GM19463 (cell line): ENCODE data around the gene DCAF5.
"Not testable (repeated sequence)": the region's sequence is repeated elsewhere in the genome, so short reads cannot be mapped to it uniquely, and the experiment has no call there.

ENCODE experiments used
- ATAC-seq: cut with Tn5 transposase; IDR thresholded peaks from one replicate; pipeline ENCODE4 v1.9.1; 2021; ENCODE audit warnings: mild to moderate bottlenecking, moderate library complexity; ENCODE audit not compliant: unreplicated experiment

Gene DCAF5

DNA sequence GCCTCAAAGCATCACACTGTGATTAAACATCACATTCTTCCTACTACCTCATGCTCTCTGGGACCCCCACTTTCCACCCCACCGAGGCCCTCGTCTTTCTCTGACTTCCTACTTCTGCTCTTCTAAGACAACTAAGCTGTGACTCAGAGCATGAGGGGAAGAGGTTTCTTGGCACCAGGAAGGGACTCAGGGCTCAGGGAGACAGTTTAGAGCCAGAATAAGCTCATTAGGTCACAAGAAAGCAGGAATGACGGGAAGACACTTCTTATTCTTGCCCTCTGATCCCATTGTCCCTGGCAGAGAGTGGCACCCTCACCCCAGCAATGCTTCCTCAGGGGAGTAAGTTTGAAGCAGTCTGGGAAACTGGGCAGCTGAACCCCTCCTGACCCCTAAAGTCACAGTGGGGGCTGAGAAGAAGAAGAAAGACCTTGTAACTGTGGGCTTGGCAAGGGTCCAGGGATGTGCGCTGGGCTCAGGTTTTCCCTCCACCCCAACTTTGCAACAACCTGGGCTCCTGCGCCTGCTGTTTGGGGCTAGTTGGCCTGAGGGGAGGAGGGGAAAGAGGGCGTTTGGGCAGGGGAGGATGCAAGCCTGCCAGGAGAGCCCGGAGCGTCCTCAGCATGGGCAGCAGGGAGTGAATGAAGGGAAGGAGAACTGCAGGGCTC lies 109.2 kb downstream of the DCAF5 start:
- no peak for ATAC-seq

DNA sequence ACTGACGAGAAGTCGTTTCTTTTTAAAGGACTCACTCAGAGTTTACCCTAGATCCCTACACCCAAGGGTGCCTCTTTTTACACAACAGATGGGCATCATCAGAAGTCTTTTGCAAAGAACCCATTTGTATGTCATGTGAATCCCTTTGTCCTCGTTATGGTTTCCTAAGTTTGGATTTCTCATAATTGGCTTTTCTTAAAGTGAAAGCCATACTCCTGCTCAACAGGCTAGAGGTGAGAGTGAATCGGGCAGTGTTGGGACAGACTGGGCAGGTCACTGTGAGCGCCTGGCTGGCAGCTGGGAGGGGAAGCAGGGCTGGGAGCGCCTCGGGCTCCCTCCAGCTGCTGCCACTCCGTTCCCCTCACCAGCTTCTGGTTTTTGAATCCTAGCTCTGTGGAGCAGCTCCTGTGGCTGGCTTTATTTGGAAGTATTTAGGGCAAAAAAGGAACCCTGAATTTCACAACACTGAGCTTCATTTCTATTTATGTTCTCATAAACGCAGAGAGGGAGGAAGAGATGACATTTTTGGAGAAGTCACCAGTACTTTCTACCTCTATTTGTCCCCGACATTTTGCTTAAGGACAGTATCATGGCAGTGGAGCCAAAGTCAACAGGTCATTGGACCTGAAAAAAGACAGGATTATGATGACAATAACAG lies 110.0 kb downstream of the DCAF5 start:
- no peak for ATAC-seq

DNA sequence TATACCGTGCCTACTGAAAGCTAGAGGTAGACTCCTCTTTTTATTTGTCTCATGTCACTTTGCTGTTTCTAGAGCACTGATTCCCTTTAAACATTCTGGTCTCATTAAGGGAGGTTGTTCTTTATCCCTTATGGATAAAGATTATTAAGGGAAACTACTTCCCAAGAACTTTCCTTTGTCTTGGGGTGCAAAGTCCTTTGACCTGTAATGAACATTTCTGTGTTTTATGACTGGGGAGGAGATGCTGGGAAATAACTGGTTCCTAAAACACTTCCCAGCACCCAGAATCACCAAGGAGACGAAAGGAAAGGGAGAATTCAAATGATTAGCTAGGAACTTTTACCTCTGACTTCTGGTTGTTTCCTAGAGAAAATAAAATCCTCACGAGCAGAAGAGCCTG lies 110.6 kb downstream of the DCAF5 start:
- no peak for ATAC-seq

DNA sequence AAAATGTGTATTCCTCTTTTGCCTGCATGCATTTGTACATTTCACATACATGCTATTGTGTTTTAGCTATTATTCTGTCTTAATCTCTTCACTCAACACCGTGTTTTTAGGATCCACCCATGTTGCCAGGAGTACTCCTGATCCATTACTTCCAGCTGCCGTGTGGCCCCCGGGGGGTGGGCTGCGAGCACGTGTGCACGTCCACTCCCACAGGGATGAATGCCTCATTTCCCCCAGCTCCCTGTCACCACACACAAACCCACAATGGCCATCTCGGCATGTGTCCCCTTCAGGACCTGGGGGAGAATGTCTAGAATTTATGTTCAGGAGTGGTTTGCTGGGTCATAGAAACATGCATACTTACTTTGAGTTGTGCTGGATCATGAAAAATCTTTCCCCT lies 111.1 kb downstream of the DCAF5 start:
- no peak for ATAC-seq

DNA sequence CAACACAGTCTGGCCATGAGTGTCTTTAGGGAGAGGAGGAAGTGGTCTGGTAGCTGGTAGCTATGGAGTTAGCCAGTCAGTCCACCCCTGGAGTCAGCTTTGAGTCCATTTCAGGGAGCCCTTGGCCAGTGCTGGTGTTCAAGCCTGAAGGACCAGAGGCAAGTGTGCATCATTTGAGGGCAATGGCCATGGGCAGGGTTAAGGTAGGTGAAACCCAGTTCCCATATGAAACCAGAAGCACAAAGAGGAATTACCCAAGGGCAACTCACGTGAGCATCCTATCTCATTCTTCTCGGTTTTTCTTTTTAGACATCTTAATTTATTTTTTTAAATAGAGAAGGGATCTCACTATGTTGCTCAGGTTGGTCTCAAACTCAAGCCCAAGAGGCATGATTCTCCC lies 112.6 kb downstream of the DCAF5 start:
- ATAC-seq: no peak

DNA sequence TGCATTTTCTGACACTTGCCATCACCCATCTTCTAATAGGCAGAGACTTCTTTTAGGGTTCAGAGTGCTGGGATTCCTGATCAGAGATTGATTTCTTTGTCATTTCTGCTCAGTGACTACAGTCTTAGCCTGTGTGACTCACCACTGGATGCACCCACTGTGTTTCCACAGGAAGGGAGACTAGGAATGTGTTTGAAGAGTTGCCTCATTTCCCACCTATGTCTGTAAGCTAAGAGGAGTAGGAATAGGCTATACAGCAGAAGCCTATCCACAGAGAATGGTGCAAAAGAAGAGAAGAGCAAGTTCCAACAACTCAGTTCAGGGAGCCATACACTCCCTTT lies 113.7 kb downstream of the DCAF5 start:
- no peak for ATAC-seq

DNA sequence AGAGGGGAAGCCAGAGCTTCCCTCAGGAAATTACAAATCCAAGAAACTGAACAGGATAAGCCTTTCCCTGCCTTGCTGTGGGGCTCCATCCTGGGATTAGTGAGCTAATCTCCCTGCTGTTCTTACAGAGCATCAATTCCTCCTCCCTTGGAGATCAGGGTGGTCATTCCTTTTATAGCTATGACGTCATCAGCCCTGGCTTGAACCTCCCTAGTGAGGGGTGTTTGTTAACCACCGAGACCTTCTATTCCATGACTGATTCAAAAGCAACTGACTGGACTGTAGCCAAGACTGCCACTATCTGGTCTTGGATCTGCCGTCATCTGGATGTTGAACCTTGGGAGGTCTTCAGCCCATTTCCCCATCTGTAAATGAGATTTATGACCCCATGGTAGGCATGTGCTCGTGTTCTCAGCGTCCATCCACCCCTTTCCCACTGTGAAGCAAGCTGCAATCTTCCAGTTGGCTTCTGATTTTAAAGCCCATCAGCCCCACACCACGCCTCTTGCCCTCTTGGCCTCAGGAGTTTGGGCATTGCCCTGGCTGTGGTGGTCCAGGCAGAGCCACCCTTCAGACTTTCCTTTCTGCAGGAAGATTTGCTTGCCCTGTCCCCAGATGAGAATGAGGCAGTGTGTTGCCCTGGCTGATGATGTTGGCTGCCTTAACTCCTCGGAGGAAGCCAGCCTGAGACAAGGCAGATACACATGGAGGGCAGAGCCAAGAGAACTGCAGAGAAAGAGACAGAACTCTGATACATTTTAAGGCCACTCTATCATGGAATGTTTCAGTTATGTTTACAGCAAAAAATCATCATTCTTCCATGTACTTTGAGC lies 114.2 kb downstream of the DCAF5 start:
- ATAC-seq: no peak

DNA sequence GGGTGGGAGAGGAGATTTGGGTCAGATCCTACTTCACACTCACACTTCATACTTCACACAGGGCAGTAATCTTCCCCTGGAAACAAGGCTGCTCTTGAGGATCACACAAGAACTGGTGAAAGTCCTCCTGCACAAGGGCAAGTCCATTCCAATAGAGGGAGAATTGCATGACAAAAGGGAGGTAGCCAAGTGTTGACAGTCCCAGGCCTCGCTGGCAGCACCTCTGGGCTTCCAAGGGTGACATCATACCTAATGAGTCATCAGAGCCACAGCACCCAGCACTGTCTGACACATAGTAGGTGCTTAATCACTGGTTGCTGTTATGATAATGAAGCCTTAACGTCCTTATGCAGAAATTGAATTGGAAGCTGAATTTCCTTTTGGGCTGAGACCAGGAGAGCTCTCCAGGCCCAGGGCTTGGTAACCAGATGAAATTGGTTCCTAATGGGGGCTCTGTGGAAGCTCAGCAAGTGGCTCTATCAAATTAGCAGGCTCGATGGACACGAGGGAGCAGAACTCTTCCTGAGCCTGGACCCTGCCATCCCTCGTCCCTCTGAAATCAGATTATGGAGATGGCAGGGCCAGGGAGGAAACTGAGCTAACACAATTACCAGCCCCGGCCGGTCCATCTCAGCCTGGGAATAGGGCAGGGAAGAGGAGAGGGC lies 115.0 kb downstream of the DCAF5 start:
- ATAC-seq: no peak

DNA sequence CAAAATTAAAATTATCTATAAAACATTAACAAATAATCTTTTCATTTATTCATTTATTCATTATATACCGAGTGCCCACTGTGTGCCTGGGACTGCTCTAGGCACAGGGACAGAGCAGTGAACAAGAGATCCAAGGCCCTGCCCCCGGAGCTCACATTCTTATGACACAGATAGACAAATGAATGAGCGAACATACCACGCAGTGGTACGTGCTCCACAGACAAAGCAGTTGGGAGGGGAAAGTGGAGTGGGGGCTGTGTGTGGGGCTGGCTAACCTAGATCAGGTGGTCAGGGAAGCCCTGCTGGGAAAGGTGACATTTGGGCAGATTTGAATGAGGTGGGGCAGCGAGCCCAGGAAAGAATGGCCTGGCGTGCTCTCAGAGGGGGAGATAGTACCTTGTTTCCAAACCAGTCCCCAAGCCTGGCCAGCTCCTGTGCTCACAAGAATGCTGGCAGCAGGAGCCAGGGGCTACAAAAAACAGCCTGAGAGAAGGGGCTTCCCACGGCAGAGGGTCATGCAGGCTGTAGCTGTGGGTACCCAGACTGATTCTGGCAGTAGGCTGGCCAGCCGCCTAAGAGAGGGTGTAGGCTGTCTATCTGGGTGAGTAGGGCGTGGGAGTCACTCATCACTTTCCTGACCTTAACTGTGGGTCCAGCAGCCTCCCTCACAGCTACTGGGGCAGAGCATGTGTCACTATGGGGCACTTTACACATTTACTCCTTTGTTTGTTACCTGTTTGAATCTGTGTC lies 116.0 kb downstream of the DCAF5 start:
- ATAC-seq: no peak

DNA sequence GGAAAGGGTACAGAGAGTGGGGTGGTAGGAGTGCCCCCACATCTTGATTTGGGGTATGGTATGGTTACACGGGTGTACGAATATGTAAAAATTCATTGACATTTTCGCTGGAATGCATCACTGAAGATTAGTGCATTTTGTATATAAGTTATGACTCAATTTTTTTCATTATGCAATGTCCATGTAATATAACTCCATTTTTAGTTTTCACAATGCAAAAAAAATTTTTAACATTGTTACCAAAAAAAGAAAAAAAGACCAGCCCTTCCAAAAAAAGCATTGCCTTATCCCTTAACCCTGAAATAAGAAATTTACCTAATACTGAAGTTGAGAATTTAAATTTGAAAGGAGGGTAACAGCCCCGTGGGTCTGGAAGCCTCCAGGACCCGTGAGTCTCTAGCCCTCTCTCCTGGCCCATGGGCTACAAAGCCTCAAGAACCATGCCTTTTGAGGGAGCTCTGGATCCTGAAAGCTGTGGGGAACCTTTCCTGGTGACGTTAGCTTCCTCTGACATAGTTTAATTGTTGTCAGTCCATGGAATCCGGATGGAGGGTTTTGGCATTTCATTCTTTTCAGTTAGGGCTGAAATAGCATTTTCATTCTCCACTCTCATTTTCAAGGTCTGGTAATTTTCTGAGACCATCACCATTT lies 118.2 kb downstream of the DCAF5 start:
- ATAC-seq: no peak

DNA sequence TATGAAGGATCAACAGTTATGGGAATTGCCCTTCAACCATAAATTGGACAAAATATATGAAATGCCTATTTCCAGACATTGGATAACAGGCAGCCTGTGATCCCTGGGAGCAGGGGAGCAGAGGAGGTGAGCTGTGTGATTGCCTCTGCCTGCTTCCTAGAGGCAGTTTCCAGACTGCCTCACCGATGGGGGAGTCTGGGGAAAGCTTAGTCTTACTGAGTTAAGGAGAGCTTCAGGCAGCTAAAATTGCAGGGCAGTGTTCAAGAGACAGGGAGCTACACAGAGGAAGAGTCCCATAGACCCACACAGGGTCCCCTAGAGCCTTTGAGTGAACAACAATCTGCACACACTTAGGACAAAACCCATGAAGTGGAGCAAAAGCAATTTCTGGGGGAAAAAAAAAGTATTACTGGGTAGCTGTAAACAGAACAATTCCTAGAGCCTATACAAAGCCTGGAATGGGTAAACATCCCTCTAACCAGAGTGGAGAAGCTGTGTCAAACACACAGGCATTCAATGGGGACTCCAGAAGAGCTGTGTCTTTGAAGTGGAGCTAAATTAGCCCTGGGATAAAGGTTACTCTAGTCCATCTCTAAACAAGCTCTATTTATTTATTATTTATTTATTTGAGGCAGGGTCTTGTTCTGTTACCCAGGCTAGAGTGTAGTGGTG lies 125.5 kb downstream of the DCAF5 start:
- no peak for ATAC-seq

DNA sequence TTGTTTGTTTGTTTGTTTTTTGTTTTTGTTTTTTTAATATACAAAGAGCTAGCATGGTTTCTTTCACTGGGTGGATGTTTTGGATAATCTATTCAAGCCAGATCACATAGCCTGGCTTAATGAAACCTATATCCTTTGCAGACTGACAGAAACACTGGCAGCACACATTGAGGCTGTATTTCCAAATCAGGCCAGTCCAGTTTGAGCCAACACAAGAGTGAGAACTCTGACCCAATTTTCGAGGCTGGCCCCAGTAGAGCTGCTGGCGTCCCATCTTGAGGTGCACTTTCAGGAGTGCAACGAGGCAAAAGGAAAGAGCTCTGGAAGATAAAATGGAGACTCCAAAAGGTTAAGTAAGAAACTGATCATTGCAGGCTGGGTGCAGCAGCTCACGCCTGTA lies 129.9 kb downstream of the DCAF5 start:
- no peak for ATAC-seq

DNA sequence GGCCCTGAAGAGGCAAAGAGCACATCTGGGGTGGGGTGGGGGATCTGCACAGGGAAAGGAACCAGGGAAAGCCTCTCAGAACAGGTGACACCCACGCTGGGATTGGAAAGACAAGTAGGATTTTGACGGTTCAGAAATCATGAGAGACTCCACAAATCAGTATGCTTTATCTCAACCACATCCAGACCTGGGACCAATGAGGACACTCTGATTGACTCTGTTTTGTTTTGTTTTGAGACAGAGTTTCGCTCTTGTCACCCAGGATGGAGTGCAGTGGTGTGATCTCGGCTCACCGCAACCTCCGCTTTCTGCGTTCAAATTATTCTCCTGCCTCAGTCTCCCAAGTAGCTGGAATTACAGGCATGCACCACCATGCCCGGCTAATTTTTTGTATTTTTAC lies 130.8 kb downstream of the DCAF5 start:
- ATAC-seq: not testable (repeated sequence)

DNA sequence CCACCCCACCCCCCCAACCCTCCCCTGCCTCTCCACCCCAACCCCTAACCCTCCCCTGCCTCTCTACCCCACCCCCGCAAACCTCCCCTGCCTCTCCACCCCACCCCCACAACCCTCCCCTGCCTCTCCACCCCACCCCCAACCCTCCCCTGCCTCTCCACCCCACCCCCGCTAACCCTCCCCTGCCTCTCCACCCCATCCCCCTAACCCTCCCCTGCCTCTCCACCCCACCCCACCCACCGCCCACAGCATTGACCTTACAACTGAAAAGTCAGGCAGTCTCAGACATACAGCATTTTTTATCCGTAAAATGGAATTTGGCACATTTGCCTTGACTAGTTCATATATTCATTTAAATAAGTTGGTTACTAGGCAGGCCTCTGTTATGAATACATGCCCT lies 135.2 kb downstream of the DCAF5 start:
- no peak for ATAC-seq

DNA sequence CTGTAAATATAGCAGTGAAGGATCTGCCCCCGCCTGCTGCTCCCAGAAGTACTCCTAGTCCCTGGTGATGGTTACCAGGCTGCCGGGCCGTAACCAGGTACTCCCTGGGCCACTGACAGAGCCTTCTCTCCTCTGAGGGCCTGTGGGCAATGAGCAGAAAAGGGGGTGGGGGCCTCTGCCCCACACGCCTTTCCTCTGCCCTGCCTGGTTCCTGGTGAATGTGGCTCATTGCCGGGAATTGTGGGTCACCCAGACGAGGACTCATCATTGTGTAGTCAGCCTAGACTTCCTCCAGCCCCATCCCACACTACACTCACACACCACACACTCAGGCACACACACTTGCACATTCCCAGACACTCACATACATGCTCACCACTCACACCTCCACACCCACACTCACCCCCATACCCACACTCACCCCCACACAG lies 138.1 kb downstream of the DCAF5 start:
- ATAC-seq: no peak

DNA sequence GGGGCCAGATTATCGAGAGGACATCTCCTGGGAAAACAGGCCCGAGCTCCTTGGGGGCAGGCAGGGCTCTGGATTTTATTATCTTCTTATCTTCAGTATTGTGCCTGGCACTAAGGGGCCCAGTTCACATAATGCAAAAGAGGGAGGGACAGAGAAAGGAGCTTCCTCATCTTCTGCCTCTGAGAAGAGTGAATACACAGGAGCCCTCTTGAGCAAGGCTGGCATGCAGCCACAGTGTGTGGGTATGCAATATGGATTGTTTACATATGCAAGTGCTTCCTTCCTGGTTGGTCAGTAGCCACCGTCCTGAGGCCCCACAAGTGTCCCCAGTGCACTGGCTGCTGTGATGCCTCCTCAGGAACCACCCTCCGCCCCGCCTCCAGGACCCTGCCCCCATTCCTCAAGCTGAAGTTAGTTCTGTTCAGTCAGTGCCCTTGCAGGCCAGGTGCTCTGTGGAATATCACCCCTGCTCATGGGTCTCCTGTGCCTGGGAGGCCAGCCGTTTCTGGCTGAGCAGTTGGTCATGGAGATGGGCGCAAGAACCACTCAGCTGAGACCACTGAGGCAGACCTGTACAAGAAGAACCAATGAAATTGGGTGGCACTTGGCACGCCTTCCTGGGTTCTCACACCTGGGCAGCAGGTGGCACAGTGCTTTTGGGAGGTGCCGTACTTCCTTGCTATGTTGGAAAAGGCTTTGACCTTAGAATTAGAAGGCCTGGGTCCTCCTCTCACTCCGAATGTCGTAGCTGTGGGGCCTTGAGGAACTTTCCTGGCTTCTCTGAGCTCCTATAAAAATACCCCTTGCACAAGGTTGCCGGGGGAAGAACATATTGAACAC lies 138.8 kb downstream of the DCAF5 start:
- no peak for ATAC-seq

DNA sequence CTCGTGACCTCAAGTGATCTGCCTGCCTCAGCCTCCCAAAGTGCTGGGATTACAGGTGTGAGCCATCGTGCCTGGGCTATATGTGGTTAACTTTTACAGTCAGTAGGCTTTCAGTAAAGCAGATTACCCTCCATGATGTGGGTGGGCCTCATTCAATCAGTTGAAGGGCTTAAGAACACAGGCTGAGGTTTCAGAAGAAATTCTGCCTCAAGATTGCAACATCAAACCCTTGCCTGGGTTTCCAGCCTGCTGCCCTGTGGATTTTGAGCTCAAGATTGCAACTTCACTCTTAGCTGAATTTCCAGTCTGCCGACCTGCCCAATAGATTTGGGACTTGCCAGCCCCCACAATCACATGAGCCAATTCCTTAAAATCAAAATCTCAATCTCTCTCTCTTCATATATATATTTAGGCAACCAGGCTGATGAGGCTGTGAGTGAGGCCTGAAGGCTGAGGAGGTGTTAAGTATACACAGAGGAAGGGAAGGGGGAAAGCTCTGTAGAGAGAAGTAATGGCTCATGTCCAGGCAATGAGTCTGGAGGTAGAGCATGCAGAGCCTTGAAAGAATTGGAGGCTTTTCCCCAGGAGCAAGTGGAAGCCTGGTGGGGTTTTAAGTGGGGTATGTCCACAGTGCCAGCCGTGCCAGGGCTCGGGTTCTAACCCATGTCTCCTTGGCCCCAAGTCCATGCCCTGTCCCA lies 140.5 kb downstream of the DCAF5 start:
- no peak for ATAC-seq

DNA sequence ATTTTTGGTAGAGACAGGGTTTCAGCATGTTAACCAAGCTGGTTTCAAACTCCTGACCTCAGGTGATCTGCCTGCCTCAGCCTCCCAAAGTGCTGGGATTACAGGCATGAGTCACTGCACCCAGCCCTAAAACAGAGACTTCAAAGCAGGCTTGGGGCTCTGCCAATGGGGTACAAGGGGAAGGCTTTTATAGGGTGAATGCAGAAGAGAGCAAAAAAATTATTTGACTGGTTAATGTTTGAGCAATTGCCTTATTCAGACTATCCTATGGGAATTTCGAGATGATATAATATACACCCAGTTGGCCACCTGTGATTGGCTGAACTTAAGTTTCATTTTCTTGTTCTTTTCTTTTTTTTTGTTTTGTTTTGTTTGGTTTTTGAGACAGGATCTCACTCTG lies 142.3 kb downstream of the DCAF5 start:
- no peak for ATAC-seq
